GM19238 (cell line): ENCODE data around the gene SAFB2.

ENCODE experiments used
- DNase-seq: peaks from one replicate; pipeline ENCODE4 v3.0.0; 2011; ENCODE audit warnings: low spot score; ENCODE audit not compliant: insufficient read length

SAFB2 gene

DNA sequence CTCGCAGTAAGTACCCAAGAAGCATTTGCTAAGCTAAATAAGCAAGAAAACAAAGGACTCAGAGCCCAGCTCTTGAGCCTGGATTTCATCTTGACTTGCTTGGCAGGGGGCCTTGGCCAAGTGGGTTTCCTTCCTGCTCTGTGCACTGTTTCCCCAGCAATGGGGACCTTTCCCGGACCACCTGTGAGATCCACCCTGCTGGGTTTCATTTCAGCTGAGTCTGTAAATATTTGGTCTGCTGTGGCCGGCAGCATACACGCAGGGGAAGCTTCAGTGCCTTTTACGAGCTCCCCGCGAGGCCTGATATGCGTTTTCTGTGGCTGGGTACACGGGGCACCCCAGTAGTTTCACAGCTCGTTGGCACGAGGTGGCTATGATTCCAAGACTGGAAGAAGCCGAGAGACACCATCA, 42.4 kb downstream of the SAFB2 start:
- DNase-seq, result no peak

DNA sequence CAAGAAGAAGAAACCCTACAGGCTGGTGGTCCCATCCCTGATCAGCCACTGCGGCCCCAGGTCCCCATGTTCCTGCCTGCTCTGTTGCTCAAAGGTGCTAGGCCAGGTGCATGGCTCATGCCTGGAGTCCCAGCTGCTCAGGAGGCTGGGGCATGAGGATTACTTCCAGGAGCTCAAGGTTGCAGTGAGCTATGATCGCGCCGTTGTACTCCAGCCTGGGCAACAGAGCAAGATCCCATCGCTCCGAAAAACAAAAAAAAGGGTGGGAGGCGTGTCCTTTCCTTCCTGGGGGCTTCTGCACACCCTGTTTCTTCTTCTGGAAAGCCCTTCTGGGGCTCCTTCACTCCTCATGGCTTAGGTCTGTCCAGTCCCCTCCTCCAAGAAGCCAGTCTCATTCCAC, 42.9 kb downstream of the SAFB2 start:
- no peak for DNase-seq

DNA sequence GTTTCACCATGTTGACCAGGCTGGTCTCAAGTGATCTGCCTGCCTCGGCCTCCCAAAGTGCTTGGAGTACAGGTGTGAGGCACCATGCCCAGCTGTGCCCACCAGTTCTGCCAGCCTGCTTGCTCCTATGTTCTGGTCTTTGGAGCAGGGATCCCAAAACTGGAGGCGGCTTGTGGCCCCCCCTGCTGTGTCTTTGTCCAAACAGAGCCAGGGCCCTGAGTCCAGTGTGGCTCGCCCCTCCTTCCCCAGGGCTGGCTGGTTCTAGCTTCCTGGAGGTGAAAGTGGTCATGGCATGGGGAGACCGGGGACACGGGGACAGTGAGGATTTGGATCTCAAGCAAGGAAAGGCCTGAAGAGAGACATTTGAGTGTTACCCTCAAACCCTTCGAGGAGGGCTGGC, 43.3 kb downstream of the SAFB2 start:
- DNase-seq, result no peak

DNA sequence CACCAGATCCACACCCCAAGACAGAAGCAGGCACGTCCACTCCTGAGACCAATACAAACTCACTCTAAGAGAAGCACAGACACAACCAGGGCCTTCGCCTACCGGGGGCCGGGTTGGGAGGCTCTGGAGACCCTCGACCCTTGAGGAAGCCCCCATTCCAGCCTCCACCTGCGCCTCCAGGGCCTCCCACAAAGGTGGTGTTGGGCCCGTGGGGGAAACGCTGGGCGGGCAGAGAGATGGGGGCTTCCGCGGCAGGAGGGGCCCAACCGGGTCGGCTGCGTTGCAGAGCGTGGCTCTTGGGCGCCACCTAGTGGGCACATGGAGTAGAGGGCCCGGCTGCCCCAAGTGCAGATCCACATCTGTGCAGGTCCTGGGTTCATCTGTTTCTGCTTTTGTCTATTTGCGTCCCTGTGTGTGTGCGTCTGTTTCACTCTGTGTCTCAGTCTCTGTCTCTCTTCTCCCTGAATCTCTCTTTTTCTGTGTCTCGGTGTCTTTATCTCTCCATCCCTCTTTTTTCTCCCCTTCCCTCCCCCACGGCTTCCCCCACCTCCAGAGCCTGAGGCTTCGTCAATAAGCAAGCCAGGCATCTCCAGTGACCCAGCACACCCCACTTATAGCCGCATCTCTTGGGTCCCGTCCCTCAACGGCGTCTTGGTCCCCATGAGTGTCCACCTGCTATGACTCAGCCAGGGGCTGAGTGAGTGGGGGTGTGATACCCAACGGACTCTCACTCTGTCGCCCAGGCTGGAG, 44.3 kb downstream of the SAFB2 start:
- peak; percentile 79 for DNase-seq

DNA sequence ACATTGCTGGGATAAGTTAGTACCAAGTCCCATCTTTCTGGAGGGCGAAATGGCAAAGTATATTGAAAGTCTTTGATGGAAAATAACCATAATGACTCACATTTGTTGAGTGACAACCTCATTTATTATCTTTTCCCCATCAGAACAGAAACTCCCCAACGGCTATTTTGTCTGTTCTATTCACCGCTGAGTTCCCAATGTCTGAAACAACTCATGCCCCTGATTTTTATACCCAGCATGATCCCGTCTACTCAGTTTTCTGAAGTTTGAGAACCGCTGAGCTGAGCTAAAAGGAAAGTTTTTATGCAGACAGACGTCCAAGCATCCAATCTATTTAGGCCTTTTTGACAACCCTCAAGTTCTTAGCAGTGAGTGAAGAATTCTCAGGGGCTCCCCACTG, 47.0 kb downstream of the SAFB2 start:
- no peak for DNase-seq

DNA sequence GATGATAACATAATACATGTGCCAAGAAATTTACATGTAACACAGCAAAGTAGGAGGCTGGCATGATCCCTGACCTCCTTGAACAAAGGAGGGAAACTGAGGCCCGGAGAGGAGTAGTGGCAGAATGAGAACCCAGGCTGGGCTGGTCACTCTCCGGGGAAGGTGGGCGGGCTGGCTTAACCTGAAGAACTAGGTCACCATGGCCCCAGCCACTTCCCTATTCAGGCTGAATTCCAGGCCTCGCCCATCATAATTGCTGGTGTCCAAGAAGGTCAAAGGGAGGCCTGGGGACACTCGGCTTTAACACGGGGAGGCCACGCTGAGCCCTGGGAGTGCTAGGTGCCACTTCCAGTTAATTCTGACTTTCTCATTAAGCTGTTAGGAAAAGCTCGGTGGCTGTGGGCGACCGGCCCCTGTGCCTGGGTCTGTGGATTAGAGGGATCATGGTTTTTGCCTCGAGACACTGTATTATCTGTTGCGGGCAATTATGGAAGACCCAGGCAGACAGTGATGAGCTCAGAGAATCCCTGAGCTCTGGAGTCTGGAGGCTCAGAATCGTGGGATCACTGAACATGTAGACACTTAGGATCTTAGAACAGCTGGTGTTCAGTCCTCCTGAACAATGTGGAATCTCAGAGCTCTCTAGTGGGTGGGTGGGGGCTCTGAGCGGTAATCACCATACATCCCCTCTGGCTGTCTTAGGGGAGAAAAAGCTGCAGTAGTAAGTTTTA, 49.9 kb downstream of the SAFB2 start:
- no peak for DNase-seq

DNA sequence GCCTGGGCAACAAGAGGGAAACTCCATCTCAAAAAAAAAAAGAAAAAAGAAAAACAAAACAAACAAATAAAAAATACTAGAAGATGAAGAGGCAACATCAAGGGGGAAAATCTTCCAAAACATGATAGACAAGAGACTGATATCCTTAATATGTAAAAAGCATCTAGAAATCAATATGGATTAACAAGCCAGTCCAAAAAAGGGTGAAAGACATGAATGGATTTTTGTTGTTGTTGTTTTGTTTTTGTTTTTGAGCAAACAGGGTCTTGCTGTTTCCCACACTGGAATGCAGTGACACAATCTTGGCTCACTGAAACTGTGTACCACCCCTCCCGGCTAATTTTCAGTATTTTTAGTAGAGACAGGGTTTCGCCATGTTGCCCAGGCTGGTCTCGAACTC, 50.8 kb downstream of the SAFB2 start:
- no peak for DNase-seq

DNA sequence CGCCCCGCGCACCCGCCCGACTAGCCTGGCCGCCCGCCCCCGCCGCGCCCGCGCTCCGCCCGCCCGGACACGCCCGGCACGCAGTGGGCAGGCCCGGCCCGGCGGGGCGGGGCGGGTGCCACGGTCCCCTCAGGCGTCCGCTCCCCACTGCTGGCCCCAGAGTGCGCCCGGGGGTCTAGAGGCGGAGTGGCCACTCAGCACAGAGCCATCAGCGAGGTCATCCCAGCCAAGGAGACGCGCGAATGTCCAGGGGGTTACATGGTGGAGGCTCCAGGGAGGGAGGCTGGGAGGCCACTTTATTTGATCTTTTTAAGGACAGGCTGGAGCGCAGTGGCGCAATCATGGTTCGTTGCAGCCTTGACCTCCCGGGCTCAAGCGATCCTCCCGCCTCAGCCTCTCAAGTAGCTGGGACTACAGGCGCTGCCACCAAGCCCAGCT, 54.6 kb downstream of the SAFB2 start:
- no peak for DNase-seq

DNA sequence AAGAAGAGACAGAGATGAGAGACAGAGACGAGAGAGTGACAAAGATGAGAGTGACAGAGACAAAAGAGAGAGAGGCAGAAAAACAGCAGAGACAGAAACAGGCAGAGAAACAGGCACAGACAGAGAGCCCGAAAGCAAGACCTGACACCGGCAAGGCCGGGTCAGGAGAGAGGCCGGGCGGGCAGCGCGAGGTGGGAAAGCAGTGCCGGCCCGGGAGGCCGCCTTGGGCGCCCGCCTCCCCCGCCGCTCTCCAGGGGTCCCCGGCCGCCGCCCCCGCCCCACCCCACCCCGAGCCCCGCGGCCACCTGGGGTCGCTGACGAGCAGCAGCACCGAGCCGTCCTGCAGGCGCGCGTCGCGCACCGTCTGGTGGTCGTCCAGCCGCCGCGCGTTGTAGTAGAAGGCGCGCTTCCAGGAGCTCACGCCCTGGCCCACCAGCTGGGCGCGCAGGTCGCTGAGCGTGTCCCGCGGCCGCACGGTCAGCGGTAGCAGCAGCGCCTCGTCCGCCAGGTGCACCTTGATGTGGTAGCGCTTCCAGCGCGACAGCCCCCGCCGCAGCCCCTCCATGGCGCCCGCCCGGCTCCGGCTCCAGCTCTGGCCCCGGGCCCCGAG, 55.1 kb downstream of the SAFB2 start, which contains the start of gene TINCR:
Gene TINCR (minus strand): TSS at position 594 of the 610 bp plus-strand sequence.
- no peak for DNase-seq

DNA sequence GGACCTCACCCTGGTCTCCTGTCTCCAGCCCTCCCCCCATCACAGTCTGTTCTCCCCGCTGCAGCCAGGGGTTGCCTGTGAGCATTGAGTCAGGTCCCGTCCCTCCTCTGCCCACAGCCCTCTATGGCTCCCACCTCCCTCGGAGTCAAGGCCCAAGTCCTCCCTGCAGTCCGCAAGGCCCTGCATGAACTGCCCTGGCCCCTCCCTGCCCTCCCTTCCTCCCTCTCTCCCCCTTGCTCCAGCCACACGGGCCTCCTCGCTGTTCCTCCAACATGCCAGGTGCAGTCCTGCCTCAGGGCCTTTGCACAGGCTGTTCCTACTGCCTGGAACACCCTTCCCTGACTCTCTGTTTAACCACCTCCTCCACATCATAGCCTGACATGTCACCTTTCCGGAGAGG, 57.6 kb downstream of the SAFB2 start:
- no peak for DNase-seq

DNA sequence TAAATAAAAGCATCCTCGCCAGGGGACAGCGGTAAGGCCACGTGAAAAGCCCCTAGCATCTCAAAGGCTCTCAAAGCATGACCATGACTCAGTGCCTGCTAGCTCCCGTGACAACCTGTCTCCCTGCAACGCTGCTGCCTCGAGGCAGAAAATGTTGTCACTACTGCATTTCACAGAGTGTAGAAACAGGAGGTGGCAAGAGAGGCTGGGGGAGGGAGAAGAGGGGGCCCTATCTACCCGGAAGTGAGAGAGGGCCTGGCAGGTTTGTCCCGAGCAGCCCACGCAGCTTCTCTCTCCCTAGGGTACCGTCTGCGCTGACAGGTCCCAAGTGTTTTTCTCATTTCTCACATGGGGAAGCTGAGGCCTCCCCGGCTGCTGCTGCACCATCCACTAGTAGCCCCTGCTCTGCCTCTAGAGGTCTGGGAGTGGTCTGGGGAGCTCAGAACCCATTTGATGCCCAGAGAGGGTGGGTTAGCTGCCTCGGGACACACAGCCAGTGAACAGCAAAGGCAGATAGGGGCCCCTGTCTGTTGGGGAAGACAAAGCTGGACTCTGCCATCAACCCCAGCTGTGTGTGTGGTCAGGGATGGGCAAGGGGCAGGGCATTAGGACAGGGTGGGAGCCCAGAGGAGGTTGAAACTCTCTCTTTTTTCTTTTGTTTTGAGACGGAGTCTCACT, 58.5 kb downstream of the SAFB2 start:
- DNase-seq, result no peak

DNA sequence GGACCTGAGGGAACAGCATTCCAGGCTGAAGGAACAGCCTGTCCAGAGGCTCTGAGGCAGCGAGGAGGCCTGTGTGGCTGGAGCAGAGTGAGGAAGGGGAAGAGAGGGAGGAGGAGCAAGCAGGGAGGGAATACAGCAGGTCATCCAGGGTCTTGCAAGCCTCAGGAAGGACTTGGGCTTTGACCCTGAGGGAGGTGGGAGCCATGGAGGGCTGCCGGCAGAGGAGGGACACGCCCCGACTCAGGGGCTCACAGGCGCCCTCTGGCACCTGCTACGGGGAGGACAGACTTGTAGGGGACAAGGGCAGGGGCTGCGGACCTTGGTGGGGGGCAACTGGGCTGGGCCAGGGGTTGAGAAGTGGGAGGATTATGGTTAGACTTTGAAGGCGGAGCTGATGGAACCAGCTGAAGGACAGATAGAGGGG, 59.6 kb downstream of the SAFB2 start:
- DNase-seq, result no peak

DNA sequence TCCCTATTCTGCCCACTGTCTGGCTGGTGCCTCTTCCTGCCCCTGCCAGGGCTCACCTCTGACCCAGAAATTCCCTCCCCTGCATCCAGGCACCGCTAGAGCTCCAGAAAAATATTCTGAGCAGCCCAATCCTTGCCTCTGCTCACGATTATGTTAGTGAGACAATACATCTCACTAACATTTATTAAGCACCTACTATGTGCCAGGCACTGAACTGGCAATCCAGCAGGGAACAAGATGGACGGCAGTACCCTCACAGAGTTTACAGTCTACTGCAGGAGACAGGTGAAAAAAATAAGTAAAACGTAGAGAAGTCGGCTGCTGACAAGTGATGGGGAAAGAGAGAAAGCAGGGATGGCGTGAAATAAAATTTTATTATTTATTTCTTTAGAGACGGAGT, 60.3 kb downstream of the SAFB2 start:
- no peak for DNase-seq

DNA sequence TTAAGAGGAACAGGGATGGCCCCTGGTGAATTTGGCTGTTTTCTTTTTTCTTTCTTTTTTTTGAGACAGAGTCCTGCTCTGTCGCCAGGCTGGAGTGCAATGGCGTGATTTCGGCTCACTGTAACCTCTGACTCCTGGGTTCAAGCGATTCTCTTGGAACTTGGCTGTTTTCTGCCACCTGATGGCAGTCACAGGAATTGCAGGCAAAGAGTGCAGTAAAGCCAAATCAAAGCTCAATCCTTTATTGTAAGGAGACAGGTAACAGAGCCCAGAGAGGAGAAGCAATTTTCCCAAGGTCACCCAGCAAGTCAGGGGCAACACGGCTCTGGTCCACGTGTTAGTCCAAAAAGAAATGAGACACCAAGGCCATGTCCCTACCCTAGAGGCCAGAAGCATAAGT, 61.0 kb downstream of the SAFB2 start:
- DNase-seq, result no peak

DNA sequence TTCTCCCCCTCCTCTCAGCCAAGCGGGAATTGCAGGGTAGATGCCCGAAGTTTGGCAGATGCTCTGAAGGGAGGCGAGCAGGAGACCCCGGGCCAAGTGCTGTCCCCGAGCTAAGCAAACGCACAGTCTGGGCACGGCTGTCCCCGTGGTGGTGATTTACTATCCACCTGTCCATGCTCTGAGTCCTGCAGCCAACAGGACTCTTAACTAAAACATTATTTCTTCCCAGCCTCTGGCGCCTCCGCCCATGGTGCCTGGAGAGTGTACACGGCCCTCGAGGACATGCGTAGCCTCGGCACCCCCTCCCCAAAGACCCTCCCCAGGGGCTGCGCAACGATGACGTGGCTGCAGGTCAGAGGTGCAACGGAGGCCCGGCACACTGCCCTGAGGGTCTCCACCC, 62.4 kb downstream of the SAFB2 start:
- DNase-seq, result no peak

DNA sequence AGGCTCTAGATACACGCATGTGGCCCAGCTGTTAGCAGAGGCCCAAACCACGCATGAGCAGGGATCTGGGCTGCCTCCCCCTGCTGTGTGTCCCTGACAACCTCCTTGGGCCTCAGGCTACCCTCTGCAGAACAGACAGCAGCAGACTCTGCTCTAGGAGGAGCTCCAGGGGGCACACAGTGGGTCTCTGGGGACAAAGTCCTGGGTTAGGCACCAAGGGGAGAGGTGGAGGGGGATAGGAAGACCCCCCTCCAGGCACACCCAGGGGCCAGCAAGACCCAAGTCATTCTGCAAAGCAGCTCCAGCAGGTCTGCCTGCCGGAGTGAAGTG, 62.8 kb downstream of the SAFB2 start:
- DNase-seq, result no peak

DNA sequence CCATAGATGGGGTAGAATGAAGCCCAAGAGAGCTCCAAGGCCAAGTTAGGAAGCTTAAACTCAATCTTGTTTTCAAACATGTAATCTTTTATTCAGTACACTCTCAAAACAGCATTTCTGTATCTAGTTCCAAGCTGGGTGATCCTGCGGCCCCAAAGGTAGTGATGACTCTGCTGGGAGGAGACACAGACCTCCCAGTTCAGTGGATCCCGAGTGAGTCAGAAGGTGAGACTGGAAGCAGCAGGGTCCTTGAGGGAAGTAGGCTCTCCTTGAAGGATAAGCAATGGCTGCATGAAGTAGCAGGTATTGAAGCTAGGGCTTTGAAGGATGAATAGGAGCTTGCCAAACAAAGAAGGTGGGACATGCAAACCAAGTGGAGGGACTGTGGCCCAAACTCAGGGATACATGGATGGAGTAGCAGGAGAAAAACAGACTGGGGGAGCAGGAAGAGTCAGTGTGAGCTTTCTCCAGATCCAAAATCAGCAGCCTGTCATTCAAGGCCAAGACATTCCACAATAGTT, 64.4 kb downstream of the SAFB2 start:
- DNase-seq, result no peak

DNA sequence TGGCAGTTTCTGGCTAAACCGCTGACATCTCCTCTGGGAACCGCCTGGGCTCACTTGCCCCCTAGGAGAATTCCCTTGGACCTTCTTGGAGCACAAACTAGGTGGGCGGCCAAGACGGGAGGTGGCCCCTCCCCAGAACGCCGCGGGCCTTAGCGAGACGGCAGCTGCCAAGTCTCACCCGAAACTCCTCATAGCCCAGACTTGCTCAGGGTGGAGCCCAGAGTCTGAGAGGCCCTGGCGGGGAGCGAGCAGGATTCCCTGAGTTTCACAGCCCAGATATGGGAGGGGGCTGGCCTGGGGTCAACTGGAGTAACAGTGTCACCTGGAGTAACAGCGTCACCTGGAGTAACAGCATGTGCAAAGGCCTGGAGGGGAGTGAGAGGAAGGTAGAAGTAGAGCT, 64.9 kb downstream of the SAFB2 start:
- DNase-seq, result no peak

DNA sequence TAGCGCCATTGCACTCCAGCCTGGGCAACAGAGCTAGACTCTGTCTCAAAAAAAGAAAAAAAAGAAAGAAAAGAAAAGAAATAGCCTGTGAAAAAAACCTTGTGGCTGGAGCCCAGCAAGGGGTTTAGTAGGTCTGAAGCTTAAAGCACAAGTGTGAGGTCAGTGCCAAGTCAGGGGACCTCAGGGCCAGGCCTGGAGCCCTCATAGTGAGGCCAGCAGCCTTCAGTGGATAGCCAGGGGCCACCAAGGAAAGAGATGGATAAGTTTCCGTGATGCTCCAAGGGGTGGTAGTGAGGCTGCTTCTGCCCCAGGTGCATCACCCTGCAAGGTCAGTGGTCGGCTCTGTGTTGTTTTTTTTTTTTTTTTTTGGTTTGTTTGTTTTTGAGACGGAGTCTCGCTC, 67.7 kb downstream of the SAFB2 start:
- DNase-seq, result no peak

DNA sequence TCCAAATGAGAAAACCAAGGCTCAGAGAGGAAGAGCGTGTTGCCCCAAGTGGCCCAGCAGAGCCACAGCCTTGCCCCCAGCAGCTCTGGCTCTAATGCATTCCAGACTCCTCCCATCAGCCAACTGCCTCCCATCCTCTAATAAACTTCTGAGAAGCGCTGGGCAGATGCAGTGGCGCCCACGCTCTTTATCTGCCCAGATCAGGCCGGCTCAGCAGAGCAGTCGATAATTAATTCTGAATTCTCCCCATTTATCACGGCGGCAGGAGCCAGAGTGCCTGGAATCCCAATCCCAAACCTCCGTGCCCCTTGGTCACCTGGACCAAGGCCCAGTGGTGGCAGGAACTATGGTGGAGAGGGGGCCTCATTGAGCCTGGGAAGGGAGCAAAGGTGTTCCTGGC, 68.7 kb downstream of the SAFB2 start:
- DNase-seq, result no peak

DNA sequence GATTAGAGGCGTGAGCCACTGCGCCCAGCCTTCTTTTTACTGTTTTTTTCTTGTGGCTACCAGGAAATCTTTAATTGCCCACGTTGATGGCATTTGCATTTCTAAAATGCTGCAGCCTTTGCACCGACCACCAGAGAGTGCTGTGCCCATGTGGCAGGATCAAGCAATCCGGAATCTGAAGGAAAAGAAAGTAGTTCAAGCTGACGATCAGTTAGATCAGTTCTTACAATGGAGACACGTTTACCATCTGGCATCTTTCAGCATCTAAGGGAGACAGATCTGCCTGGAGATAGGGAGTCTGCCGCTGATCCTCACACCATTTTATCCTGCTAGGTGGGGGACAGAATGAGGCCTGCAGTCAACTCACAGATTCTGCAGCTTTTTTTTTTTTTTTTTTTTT, 74.7 kb downstream of the SAFB2 start:
- DNase-seq, result no peak

DNA sequence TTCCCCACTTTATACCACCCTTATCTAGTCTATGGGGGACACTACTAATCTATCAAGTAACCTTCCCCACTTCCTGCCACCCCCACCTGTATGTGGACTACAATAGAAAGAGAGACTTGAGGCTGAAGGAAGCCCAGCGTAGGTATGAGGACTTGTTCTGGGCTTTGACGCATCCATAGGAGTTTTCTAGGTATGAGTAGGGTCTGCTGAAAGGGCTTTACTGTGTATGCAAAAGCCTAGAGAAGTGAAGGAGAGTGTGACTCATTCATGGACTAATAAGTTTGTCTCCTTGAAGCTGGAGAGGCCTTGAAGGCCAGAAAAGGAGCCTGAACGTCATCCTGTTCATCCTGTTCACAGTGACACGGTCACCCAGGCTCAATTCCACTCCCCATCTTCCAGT, 76.6 kb downstream of the SAFB2 start:
- no peak for DNase-seq
